IPS DF 6.9 (cell line): ENCODE measurements around the gene SGK2.

Source experiments
- DNase-seq: peaks from one replicate; pipeline ENCODE4 v3.0.0-alpha.2; 2013; ENCODE audit warnings: low read depth, low spot score
- H3K27ac ChIP-seq: one replicate; pipeline ENCODE4 v1.5.1; 2013; ENCODE audit warnings: low read length, control low read depth
- H3K27me3 ChIP-seq: 2 replicates; pipeline ENCODE4 v1.6.1; 2013; ENCODE audit warnings: mild to moderate bottlenecking, low read length; ENCODE audit not compliant: control insufficient read depth, insufficient read depth
- H3K36me3 ChIP-seq: 2 replicates; pipeline ENCODE4 v1.6.1; 2013; ENCODE audit warnings: low read length; ENCODE audit not compliant: control insufficient read depth, insufficient read depth
- H3K4me1 ChIP-seq: 2 replicates; pipeline ENCODE4 v1.6.1; 2013; ENCODE audit warnings: low read length; ENCODE audit not compliant: control insufficient read depth, insufficient read depth
- H3K4me3 ChIP-seq: 2 replicates; pipeline ENCODE4 v1.5.1; 2013; ENCODE audit warnings: mild to moderate bottlenecking, low read length
- H3K9me3 ChIP-seq: 2 replicates; pipeline ENCODE4 v1.6.1; 2013; ENCODE audit warnings: low read length, inconsistent platforms; ENCODE audit not compliant: control insufficient read depth, insufficient read depth
- WGBS: extraction: QIAGEN DNeasy Blood & Tissue Kit; methylation state at CpG from one replicate; pipeline ENCODE4 v1.1.7; 2013; ENCODE audit warnings: mixed read lengths, missing lambda C conversion rate; ENCODE audit not compliant: insufficient read length, insufficient coverage; 5-methylcytosine and 5-hydroxymethylcytosine counted together

SGK2 gene

DNA sequence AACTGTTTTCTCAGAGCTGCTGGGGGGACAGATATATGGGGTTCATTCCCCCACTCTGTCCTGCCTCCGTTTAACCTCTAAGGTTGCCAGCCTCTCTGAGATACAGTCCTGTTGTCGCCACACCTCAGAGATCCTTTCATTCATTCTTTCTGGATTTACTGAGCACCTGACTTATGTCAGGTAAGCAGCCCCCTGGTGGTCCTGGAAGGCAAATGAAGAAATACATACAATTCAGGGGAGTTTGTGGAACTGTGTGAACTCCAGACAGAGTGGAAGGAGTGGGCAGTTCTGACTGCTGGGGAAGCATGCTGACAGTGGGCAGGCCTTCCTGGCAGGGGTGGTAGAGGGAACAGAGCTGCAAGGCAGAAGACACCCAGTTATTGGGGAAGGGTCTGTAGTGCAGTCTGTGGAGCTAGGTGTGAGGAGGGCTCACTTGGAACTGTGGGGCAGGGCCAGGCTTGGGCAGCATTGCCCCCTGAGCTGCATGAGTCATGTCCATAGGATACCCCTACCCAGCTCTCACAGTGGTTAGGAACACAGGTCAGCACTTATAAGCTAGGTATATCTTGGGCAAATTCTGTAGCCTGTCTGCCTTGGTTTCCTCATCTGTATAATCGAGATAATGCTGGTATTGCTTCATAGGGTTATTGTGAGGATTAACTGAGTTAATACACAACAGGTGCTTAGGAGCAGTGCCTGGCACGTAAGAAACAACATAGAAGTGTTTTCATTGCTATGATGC lies 12.8 kb upstream of the SGK2 start:
- no peaks in the 10 kb centered on the region for H3K9me3 ChIP-seq
- H3K36me3 ChIP-seq = no peaks in the 10 kb centered on the region
- no peak overlapping the region for H3K4me3 ChIP-seq
- H3K4me1 ChIP-seq = no peaks in the 10 kb centered on the region
- H3K27ac ChIP-seq = no peak overlapping the region
- H3K27me3 ChIP-seq = no peaks in the 10 kb centered on the region
- DNase-seq = no peak
- WGBS = no CpG with 5 or more reads among the region's 4 CpGs

DNA sequence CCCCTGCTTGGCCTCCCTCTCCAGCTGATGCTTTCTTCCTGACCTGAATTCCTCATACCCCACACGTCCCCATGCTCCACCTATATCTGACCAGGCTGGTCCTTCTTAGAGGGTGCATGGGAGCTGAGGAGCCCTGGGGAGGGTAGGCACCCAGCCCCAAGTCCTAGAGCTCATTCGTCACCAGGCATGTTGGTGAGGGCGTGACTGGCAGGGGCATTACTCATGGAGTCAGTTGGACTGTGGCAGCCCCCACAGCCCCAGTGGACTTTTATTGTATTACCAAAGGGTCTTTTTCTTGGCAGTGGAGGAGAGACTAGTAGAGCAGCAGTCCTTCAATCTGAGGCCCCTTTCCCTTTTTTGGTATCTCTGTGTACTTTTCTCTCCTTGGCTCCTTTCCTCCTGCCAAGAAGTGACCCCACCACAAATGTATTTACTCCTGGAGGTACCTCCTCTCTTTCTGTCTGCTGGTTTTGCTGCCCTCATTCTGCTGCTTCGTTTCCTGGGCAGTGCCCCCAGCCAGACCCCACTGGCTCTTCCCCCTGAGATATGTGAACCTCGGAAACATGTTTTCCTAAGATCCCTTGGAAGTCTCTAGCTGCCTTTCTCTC lies 10.4 kb upstream of the SGK2 start:
- no peaks in the 10 kb centered on the region for H3K4me1 ChIP-seq
- H3K36me3 ChIP-seq = no peaks in the 10 kb centered on the region
- H3K4me3 ChIP-seq = no peak overlapping the region
- DNase-seq = no peak
- no CpG with 5 or more reads among the region's 5 CpGs for WGBS
- no peaks in the 10 kb centered on the region for H3K9me3 ChIP-seq
- H3K27me3 ChIP-seq = no peaks in the 10 kb centered on the region
- no peak overlapping the region for H3K27ac ChIP-seq

DNA sequence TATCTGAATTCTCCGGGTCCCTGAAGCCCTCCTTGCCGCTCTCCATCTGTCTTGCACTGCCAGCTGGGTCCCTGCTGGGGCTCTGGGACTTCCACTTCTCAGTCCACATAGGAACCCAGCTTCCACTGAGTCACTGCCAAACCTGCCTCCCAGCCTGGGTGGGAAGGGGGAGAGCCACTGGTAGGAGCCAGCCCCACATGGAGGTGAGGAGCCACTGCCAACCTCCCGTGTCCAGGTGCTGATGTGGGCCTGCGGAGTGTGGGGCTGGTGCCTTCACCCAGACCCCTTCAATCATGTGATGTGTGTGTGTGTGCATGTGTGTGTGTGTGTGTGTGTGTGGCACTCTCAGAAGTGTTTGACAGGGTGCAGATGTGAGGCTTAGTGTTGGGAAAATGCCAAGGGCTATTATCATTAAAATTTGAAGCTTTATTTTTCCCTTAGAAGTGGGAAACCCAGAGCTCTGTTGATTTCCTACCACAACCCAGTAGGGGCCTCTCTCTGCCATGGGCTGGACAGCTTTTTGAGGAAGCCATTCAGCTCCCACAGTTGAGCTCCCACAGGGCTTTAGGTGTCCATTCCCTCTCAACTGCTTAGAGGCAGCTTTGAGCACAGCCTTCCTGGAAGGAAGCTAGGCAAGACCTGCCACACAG lies 9.3 kb upstream of the SGK2 start:
- no CpG with 5 or more reads among the region's 4 CpGs for WGBS
- no peak for DNase-seq

DNA sequence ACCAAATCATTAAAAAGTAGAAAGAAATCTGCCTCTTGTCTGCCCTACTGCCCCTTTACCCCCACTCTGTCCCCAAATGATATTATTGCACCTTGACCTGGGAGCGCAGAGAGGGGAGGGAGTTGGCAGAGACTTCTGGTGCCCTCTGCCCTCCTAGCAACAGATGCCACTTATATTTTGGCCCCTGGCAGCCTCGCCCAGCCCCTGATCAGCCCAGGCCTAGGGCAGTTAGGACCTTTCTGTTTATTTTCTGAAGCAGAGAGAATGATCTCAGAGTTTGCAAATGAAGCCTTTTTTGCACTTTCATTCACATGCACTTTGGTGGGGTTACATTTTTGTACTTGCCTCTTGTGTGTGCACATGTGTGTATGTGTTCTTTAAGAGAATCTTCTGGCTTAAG lies 8.4 kb upstream of the SGK2 start:
- DNase-seq = no peak

More for the DNA sequence above, 9.3 kb upstream of the SGK2 start:
- H3K9me3 ChIP-seq = no peaks in the 10 kb centered on the region
- H3K4me3 ChIP-seq = no peak overlapping the region
- no peaks in the 10 kb centered on the region for H3K36me3 ChIP-seq
- no peak overlapping the region for H3K27ac ChIP-seq
- H3K27me3 ChIP-seq = no peaks in the 10 kb centered on the region
- H3K4me1 ChIP-seq = no peaks in the 10 kb centered on the region

DNA sequence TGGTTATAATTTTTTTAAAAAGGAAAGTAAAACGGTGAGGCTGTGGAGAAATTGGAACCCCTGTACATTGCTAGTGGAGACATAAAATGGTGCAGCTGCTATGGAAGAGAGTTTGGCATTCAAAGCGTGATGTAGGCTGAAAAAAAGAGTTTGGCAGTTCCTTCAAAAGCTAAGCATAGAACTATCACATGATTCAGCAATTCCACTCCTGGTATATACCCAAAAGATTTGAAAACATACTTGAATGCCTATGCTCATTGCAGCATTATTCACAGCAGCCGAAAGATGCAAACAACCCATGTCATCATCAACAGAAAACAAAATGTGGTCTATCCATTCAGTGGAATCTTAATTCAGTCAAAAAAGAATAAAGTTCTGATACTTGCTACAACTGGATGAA lies 4.5 kb upstream of the SGK2 start:
- Histone ChIP-seq H3K4me1 (no peaks in the 10 kb centered on the region), H3K9me3 (no peaks in the 10 kb centered on the region), H3K27ac (no peak overlapping the region), H3K27me3 (no peaks in the 10 kb centered on the region), H3K4me3 (no peak overlapping the region), H3K36me3 (no peaks in the 10 kb centered on the region)
- WGBS = no CpG with 5 or more reads among the region's 3 CpGs
- DNase-seq = no peak

More for the DNA sequence above, 8.4 kb upstream of the SGK2 start:
- no peaks in the 10 kb centered on the region for H3K27me3 ChIP-seq
- no peak overlapping the region for H3K4me3 ChIP-seq
- no peaks in the 10 kb centered on the region for H3K9me3 ChIP-seq
- WGBS = no CpG with 5 or more reads among the region's 2 CpGs
- no peaks in the 10 kb centered on the region for H3K4me1 ChIP-seq
- H3K27ac ChIP-seq = no peak overlapping the region
- no peaks in the 10 kb centered on the region for H3K36me3 ChIP-seq

DNA sequence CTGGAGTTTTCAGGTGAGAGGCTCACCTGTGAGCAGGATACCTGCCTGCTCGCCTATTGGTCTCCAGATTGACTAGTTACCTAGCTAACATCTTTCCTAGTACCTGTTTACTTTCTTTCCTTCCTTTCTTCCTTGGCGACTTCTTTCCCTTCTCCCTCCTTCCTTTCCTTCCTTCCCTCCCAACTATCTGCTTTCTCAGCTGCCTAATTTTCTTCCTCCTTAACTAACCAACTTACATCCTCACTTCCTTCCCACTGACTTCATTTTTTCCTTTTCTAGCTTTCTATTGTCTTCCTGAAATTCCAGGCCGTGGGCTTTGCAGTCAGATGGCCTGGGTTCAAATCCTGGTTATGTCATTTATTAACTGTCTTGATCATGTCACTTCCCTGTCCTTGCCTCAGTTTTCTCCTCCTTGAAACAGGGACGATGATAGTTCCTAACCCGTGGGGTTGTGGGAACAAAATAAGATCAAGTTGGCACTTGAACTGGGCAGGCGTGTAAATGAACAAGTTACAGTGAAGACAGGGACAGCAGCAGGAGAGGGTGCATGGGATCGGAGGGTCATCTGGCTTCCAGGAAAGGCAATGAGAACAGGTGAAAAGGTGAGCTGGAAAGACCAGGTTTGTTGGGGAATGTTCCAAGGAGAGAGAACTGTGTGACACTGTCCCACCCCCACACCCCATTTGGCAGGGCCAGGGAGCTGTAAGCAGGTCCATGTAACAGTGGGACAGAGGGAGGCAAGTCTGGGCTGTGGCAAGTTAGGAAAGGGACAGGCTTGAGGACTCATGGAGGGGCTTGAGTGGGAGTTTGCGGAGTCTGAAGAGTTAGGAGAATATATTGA lies 540 bp downstream of the SGK2 start:
- H3K27me3 ChIP-seq = no peaks in the 10 kb centered on the region
- H3K27ac ChIP-seq = no peak overlapping the region
- no peak overlapping the region for H3K4me3 ChIP-seq
- no peaks in the 10 kb centered on the region for H3K9me3 ChIP-seq
- DNase-seq = no peak
- no CpG with 5 or more reads among the region's 8 CpGs for WGBS
- no peaks in the 10 kb centered on the region for H3K4me1 ChIP-seq
- H3K36me3 ChIP-seq = no peaks in the 10 kb centered on the region

DNA sequence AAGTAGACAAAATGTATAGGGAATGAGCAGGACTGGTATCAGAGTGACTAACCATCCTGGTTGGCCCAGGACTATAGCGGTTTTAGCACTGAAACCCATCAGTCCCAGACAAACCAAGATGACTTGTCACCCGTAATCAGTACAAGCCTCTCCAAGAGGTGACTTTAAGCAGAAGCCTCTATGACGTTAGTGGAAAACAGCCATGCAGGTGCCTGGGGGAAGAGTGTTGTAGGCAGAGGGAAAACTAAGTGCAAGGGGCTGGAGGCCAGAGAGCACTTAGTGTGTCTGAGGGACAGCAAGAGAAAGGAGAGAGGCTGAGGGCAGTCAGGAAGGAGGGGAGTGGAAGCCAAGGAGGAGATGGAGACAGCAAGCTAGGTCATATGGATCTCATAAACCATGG lies 2.1 kb downstream of the SGK2 start:
- no CpG with 5 or more reads among the region's 3 CpGs for WGBS

DNA sequence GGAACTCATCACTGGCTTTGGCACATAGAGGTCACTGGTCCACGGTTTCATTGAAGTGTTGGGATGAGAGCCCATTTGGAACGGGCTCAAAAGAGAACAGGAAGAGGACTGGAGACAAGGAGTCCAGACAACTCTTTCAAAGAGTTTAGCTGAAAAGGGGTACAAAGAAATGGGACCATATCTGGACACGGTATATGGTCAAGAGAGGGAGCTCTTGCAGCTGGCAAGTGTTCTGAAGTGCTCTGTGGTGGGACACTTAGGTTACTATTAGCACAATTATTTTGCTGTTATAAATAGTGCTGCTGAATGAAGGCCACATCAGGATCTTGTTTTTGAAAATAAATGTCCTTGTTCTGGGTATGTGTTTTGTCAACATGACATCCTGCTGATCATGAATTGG lies 4.6 kb downstream of the SGK2 start:
- no CpG with 5 or more reads among the region's 3 CpGs for WGBS

More for the DNA sequence above, 2.1 kb downstream of the SGK2 start:
- no peak for DNase-seq
- Histone ChIP-seq H3K9me3 (no peaks in the 10 kb centered on the region), H3K36me3 (no peaks in the 10 kb centered on the region), H3K4me3 (no peak overlapping the region), H3K27ac (no peak overlapping the region), H3K27me3 (no peaks in the 10 kb centered on the region), H3K4me1 (no peaks in the 10 kb centered on the region)

DNA sequence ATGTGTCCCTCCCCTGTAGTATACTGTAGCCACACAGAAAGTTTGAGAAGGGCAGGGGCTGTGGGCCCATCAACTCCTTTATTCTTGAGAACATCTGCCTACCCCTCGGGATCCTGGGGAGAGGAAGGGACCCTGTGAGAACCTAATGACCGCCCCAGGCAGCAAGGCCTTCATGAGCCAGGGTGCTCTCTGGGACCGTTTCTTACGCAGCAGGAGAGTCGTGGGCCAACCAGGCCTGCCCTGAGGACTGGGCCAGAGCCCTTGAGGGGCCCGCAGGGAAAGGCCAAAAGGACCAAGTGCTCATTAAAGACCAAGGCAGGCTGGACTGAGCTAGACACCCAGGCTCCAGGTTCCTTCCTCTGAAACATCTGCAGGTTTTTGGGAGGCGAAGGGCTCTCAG lies 5.2 kb downstream of the SGK2 start:
- H3K9me3 ChIP-seq = no peaks in the 10 kb centered on the region
- no peak overlapping the region for H3K4me3 ChIP-seq
- H3K27ac ChIP-seq = no peak overlapping the region
- H3K27me3 ChIP-seq = no peaks in the 10 kb centered on the region
- no peaks in the 10 kb centered on the region for H3K36me3 ChIP-seq
- DNase-seq = no peak
- H3K4me1 ChIP-seq = no peaks in the 10 kb centered on the region
- no CpG with 5 or more reads among the region's 7 CpGs for WGBS

More for the DNA sequence above, 4.6 kb downstream of the SGK2 start:
- Histone ChIP-seq H3K4me1 (no peaks in the 10 kb centered on the region), H3K4me3 (no peak overlapping the region), H3K27ac (no peak overlapping the region), H3K9me3 (no peaks in the 10 kb centered on the region), H3K27me3 (no peaks in the 10 kb centered on the region), H3K36me3 (no peaks in the 10 kb centered on the region)
- DNase-seq = no peak

DNA sequence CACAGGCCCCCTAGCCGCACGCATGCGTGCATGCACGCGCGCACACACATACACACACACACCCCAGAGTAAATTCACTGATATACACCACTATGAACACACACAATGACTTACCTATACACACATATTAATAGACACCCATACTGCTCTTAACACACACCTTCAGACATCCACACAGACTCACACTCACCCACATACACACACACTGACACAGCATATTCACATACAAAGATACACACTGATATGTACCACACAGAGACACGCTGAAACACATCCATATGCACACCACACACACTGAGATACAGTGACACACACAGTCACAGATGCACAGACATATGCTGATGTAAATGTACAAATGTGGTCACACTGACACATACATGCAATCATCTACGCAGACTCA lies 5.6 kb downstream of the SGK2 start:
- Histone ChIP-seq H3K4me1 (no peaks in the 10 kb centered on the region), H3K4me3 (no peak overlapping the region), H3K27ac (no peak overlapping the region), H3K27me3 (no peaks in the 10 kb centered on the region), H3K36me3 (no peaks in the 10 kb centered on the region), H3K9me3 (no peaks in the 10 kb centered on the region)
- no CpG with 5 or more reads among the region's 8 CpGs for WGBS
- no peak for DNase-seq
